ENCODE measurements around the gene RPA3.

GRCh38 chr7:7672545-7673239, 45.7 kb downstream of the RPA3 start:
- no peak for TF ChIP-seq CTCF (IDR thresholded peaks at IDR 0.05)
- no peak for TF ChIP-seq POLR2A (IDR thresholded peaks at IDR 0.05)
- no peak for TF ChIP-seq EP300 (IDR thresholded peaks at IDR 0.05)

All from upper lobe of left lung (tissue), 4 donors.